ENCODE measurements around the gene PANX1. TPM values are rescaled to one million over a fixed set of nuclear protein-coding genes. Genes with fewer than 3 reads are reported as not detected.

PANX1 gene
- total RNA-seq, 2 experiments from 2014 or later: 12.0 to 13.0 TPM

DNA sequence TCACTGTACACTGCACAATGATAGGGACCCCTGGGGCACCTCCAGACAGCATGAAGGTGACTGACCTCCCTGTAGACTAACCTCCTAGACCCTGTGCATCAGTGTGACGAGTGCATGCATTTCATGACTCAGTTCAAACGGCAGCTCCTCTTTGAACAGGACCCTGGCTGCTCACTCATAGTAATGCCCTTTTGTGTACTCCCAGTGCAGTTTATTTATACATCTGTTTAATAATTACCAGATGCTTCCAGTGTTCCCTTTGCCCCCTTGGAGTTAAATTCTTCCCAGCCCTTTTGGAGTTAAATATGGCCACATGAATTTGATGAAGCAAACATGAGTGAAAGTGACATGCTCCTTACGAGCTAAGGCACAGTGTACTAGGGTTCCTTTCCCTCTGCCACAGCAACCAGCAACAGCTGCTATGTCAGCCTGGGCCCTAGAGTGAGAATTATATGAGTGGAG is 72.4 kb downstream of the PANX1 start:
- no peaks in the 10 kb centered on the region for H3K36me3 Mint-ChIP-seq (ENCODE audit: low read depth)
- H3K27me3 Mint-ChIP-seq (ENCODE audit: low read depth): no peaks in the 10 kb centered on the region
- CTCF ChIA-PET: interaction anchor here (2.1 kb wide), 1 partner anchor 18 kb away, joined by 6 read pairs; no protein-coding TSS in a partner anchor
- no peak overlapping the region for H3K27ac Mint-ChIP-seq
- H3K4me3 Mint-ChIP-seq: no peak overlapping the region
- POLR2A ChIA-PET: no interaction called here
- no peaks in the 10 kb centered on the region for H3K4me1 Mint-ChIP-seq (ENCODE audit: low read depth)
- no peak for DNase-seq
- no peaks in the 10 kb centered on the region for H3K9me3 Mint-ChIP-seq (ENCODE audit: insufficient read depth)
- no peak for ATAC-seq

DNA sequence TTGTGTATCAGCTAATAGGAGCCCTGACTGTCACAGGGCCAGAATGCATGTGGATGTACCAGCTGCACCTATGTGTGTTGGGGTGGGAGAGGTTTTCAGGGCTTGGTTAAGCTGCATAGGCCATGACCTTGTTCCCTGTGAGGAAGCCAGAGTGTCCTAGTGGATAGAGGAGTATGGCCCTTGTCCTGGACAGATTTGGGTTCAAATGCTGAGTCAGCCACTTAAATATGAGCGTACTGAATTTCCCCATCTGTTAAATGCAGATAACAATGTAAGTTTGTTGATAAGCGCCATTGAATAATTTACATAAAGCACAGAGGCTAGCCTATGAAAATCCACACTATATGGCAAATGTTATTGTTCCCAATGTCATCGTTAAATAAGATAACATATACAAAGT is 74.4 kb downstream of the PANX1 start:
- CTCF ChIA-PET: no interaction called here
- no peaks in the 10 kb centered on the region for H3K9me3 Mint-ChIP-seq (ENCODE audit: insufficient read depth)
- POLR2A ChIA-PET: no interaction called here
- no peak overlapping the region for H3K4me3 Mint-ChIP-seq
- H3K4me1 Mint-ChIP-seq (ENCODE audit: low read depth): no peaks in the 10 kb centered on the region
- H3K36me3 Mint-ChIP-seq (ENCODE audit: low read depth): no peaks in the 10 kb centered on the region
- DNase-seq: no peak
- H3K27ac Mint-ChIP-seq: no peak overlapping the region
- H3K27me3 Mint-ChIP-seq (ENCODE audit: low read depth): peaks cover 3% of the 10 kb centered on the region
- no peak for ATAC-seq

- DNase-seq (no peak), ATAC-seq (no peak)
- Mint-ChIP-seq H3K4me3 (no peak overlapping the region), H3K27me3 (ENCODE audit: low read depth) (peaks cover 3% of the 10 kb centered on the region), H3K36me3 (ENCODE audit: low read depth) (no peaks in the 10 kb centered on the region), H3K27ac (no peak overlapping the region), H3K9me3 (ENCODE audit: insufficient read depth) (no peaks in the 10 kb centered on the region), H3K4me1 (ENCODE audit: low read depth) (no peaks in the 10 kb centered on the region)
- POLR2A ChIA-PET: no interaction called here
- CTCF ChIA-PET: no interaction called here
Measured at GRCh38 chr11:94211261-94211830, 82.7 kb downstream of the PANX1 start.

- no peaks in the 10 kb centered on the region for H3K36me3 Mint-ChIP-seq (ENCODE audit: low read depth)
- H3K27me3 Mint-ChIP-seq (ENCODE audit: low read depth): no peaks in the 10 kb centered on the region
- CTCF ChIA-PET: no interaction called here
Measured at GRCh38 chr11:94212898-94213297, 84.3 kb downstream of the PANX1 start.

GRCh38 chr11:94217705-94218104 is 89.1 kb downstream of the PANX1 start:
- Mint-ChIP-seq H3K27ac (no peak overlapping the region), H3K4me1 (ENCODE audit: low read depth) (no peaks in the 10 kb centered on the region), H3K4me3 (no peak overlapping the region), H3K27me3 (ENCODE audit: low read depth) (no peaks in the 10 kb centered on the region), H3K36me3 (ENCODE audit: low read depth) (peaks cover 2% of the 10 kb centered on the region), H3K9me3 (ENCODE audit: insufficient read depth) (peaks cover 10% of the 10 kb centered on the region)
- POLR2A ChIA-PET: no interaction called here
- ATAC-seq: no peak
- CTCF ChIA-PET: no interaction called here
- no peak for DNase-seq

More at GRCh38 chr11:94212898-94213297, 84.3 kb downstream of the PANX1 start:
- Mint-ChIP-seq H3K4me1 (ENCODE audit: low read depth) (no peaks in the 10 kb centered on the region), H3K9me3 (ENCODE audit: insufficient read depth) (no peaks in the 10 kb centered on the region), H3K27ac (no peak overlapping the region), H3K4me3 (no peak overlapping the region)
- POLR2A ChIA-PET: no interaction called here
- DNase-seq (no peak), ATAC-seq (no peak)

DNA sequence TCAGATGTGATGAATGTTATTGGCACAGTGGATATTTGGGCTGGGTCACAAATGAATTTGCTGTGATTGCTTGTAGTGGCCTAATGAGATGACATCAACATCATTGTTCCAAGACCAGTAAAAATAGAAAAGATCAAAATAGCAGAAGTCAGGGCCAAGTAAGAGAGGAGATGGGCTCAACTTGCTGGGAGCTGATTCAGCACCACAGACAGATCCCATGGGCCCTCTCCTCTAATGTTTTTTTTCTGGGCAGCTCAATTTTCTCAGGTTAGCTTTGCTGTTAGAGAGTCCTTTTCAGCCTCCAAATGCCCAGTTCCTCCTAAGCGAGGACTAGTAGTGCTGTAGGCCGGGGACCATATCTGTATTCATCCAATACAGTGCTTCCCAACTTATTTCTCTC is 89.7 kb downstream of the PANX1 start:
- POLR2A ChIA-PET: no interaction called here
- Mint-ChIP-seq H3K27ac (no peak overlapping the region), H3K4me1 (ENCODE audit: low read depth) (no peaks in the 10 kb centered on the region), H3K9me3 (ENCODE audit: insufficient read depth) (peaks cover 10% of the 10 kb centered on the region), H3K27me3 (ENCODE audit: low read depth) (no peaks in the 10 kb centered on the region), H3K4me3 (no peak overlapping the region), H3K36me3 (ENCODE audit: low read depth) (peaks cover 2% of the 10 kb centered on the region)
- DNase-seq: no peak
- CTCF ChIA-PET: no interaction called here
- no peak for ATAC-seq

DNA sequence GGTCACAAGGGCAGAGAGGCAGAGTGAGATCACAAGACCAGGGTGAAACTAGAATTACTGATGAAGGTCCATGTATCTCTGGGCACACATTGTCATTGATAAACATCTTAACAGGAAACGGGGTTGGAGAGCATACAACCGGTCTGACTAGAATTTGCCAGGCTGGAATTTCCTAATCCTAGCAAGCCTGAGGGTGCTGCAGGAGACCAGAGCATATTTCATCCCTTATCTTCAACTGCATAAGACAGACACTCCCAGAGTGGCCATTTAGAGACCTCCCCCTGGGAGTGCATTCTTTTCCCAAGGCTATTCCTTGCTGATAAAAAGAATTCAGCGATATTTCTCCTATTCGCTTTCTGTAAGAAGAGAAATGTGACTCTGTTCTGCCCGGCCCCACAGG is 91.1 kb downstream of the PANX1 start:
- CTCF ChIA-PET: no interaction called here
- H3K27me3 Mint-ChIP-seq (ENCODE audit: low read depth): no peaks in the 10 kb centered on the region
- no peak overlapping the region for H3K4me3 Mint-ChIP-seq
- peaks cover 2% of the 10 kb centered on the region for H3K36me3 Mint-ChIP-seq (ENCODE audit: low read depth)
- ATAC-seq (no peak), DNase-seq (no peak)
- H3K9me3 Mint-ChIP-seq (ENCODE audit: insufficient read depth): peaks cover 10% of the 10 kb centered on the region
- no peak overlapping the region for H3K27ac Mint-ChIP-seq
- POLR2A ChIA-PET: no interaction called here
- no peaks in the 10 kb centered on the region for H3K4me1 Mint-ChIP-seq (ENCODE audit: low read depth)

GRCh38 chr11:94224078-94224477 is 95.4 kb downstream of the PANX1 start:
- no peak for ATAC-seq
- Mint-ChIP-seq H3K9me3 (ENCODE audit: insufficient read depth) (peaks cover 10% of the 10 kb centered on the region), H3K4me1 (ENCODE audit: low read depth) (no peaks in the 10 kb centered on the region), H3K36me3 (ENCODE audit: low read depth) (peaks cover 2% of the 10 kb centered on the region), H3K27me3 (ENCODE audit: low read depth) (no peaks in the 10 kb centered on the region), H3K4me3 (no peak overlapping the region), H3K27ac (no peak overlapping the region)
- POLR2A ChIA-PET: no interaction called here
- DNase-seq: no peak
- CTCF ChIA-PET: no interaction called here

Other genes with a start within 250 kb of the PANX1 start
- not detected for gene HEPHL1, start 107.5 kb upstream of the PANX1 start, total RNA-seq
- not detected for gene IZUMO1R, start 175.7 kb downstream of the PANX1 start, total RNA-seq